NCI-H2227 (cell line): ENCODE data around the gene SLC25A6.
"Not testable (repeated sequence)": the region's sequence is repeated elsewhere in the genome, so short reads cannot be mapped to it uniquely, and the experiment has no call there.

Experiments used
- DNase-seq: peaks from one replicate; lab custom pipeline; 2025; ENCODE audit not compliant: unreplicated experiment; lab: John Stamatoyannopoulos, UW

SLC25A6 gene

GRCh38 chrX:1391707-1392375 lies at the start of gene SLC25A6:
TSS of gene SLC25A6 (minus strand) at chrX:1392113. CDS start at chrX:1392009, 104 bp downstream.
- no peak for DNase-seq

GRCh38 chrX:1440506-1440905 lies 48.6 kb upstream of the SLC25A6 start:
- DNase-seq, result no peak

- DNase-seq, result no peak
Observed at GRCh38 chrX:1435241-1435895, 43.5 kb upstream of the SLC25A6 start.

- no peak for DNase-seq
Observed at GRCh38 chrX:1434871-1435240, 42.9 kb upstream of the SLC25A6 start.

- no peak for DNase-seq
Observed at GRCh38 chrX:1433646-1434357, 41.9 kb upstream of the SLC25A6 start.

GRCh38 chrX:1430451-1430850 lies 38.5 kb upstream of the SLC25A6 start:
- DNase-seq, result no peak

GRCh38 chrX:1427756-1428155 lies 35.8 kb upstream of the SLC25A6 start:
- no peak for DNase-seq

GRCh38 chrX:1426321-1426720 lies 34.4 kb upstream of the SLC25A6 start:
- DNase-seq, result not testable (repeated sequence)

GRCh38 chrX:1425381-1425780 lies 33.5 kb upstream of the SLC25A6 start:
- no peak for DNase-seq

GRCh38 chrX:1424147-1424851 lies 32.4 kb upstream of the SLC25A6 start:
- no peak for DNase-seq

GRCh38 chrX:1423215-1423614 lies 31.3 kb upstream of the SLC25A6 start:
- DNase-seq, result no peak

- no peak for DNase-seq
Observed at GRCh38 chrX:1422135-1422465, 30.2 kb upstream of the SLC25A6 start.

- DNase-seq, result no peak
Observed at GRCh38 chrX:1421433-1422134, 29.7 kb upstream of the SLC25A6 start.

- DNase-seq, result no peak
Observed at GRCh38 chrX:1420371-1420770, 28.5 kb upstream of the SLC25A6 start.

- no peak for DNase-seq
Observed at GRCh38 chrX:1419545-1420355, 27.8 kb upstream of the SLC25A6 start.

- no peak for DNase-seq
Observed at GRCh38 chrX:1418901-1419544, 27.1 kb upstream of the SLC25A6 start.

GRCh38 chrX:1417921-1418771 lies 26.2 kb upstream of the SLC25A6 start:
- DNase-seq, result no peak

- DNase-seq, result no peak
Observed at GRCh38 chrX:1416965-1417760, 25.2 kb upstream of the SLC25A6 start.
